ENCODE data around the gene HS3ST6.

DNA sequence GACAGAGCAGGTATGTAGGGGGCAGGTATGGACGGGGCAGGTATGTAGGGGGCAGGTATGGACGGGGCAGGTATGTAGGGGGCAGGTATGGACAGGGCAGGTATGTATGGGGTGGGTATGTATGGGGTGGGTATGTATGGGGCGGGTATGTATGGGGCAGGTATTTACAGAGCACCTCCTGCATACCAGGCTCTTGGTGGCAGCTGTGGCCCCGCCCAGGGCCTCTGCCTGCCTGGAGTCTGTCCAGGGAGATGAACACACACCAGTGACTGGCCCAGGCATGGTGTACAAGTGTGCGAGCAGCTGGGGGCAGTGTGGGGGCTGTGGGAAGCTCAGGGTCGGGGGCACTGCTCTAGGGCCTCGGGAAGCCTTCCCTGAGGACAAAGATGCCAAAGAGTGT, 31.8 kb upstream of the HS3ST6 start:
- TF ChIP-seq, protein P1, sequence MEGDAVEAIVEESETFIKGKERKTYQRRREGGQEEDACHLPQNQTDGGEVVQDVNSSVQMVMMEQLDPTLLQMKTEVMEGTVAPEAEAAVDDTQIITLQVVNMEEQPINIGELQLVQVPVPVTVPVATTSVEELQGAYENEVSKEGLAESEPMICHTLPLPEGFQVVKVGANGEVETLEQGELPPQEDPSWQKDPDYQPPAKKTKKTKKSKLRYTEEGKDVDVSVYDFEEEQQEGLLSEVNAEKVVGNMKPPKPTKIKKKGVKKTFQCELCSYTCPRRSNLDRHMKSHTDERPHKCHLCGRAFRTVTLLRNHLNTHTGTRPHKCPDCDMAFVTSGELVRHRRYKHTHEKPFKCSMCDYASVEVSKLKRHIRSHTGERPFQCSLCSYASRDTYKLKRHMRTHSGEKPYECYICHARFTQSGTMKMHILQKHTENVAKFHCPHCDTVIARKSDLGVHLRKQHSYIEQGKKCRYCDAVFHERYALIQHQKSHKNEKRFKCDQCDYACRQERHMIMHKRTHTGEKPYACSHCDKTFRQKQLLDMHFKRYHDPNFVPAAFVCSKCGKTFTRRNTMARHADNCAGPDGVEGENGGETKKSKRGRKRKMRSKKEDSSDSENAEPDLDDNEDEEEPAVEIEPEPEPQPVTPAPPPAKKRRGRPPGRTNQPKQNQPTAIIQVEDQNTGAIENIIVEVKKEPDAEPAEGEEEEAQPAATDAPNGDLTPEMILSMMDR (IDR thresholded peaks at IDR 0.05): no peak
- TF ChIP-seq EP300 (IDR thresholded peaks at IDR 0.05; ENCODE audit: low read depth): no peak

Data from transverse colon (tissue), 3 donors.